ENCODE data around the gene PIWIL4.
"Not testable (repeated sequence)": the region's sequence is repeated elsewhere in the genome, so short reads cannot be mapped to it uniquely, and the experiment has no call there.

Gene PIWIL4

GRCh38 chr11:94586546-94586945 lies 19.4 kb downstream of the PIWIL4 start:
- DNase-seq = no peak

- no peak for DNase-seq
Observed at GRCh38 chr11:94586978-94587377, 19.8 kb downstream of the PIWIL4 start.

GRCh38 chr11:94588366-94588942 lies 21.3 kb downstream of the PIWIL4 start:
- DNase-seq = no peak

DNA sequence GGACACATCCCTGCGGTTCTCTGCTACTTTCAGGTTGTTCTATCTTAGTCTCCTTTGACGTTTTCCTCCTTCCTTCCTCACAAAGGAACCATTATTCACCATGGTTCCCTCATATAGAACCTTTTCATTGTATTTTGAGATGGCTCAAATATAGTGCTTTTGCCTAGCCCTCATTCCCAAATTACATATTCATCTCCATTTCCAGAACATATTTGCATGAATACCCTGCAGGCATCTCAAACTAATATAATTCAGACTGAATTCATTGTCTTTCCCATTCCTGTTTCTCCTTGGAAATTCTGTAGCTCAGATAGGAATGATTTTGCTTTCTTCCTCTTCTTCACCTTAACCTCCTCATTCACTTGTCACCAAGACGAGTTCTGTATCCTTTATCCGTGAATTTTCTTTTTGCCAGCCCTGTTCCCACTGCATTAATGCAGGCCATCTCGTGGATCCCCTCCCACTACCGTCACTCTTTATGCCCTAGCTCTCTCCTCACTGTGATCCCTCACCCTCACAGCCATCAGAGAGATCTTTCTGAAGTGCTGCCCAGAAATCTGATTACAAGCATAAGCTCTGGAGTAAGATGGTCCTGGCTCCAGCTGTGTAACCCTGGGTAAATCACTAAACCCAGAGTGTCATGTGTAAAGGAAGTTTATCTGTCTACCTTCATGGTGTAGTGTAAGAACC lies 23.3 kb downstream of the PIWIL4 start:
- DNase-seq = no peak

DNA sequence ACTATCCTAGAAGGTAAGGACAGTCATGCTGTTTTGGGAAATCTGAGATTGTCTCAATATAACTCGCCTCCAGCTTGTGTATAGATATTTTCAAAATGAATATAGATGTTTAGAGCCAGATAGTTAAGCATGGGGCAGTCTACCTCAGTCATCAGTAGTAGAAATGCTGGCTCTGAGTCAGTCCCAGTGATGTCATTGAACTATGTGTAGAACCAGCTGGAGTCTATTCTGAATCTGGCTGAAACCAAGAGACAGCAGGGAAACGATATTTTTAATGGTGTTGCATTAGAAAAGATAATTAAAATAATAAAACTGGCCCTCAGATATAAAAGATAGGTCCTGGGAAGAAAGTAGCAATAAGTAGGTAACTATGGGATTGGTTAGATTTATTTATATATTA lies 25.9 kb downstream of the PIWIL4 start:
- DNase-seq = no peak

DNA sequence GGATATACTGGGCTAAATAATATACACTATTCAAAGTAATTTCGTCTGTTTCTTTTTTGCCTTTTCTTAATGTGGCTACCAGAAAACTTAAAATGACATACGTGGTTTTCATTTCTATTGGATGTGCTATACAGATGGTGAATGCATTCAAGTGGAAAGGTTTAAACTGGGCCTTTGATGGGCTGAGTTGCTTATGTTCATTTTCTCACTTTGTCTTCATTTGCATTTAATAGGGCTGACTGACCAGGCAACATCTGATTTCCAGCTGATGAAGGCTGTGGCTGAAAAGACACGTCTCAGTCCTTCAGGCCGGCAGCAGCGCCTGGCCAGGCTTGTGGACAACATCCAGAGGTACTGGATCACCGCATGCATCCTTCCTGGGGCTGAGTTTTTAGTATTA lies 27.9 kb downstream of the PIWIL4 start:
- no peak for DNase-seq

DNA sequence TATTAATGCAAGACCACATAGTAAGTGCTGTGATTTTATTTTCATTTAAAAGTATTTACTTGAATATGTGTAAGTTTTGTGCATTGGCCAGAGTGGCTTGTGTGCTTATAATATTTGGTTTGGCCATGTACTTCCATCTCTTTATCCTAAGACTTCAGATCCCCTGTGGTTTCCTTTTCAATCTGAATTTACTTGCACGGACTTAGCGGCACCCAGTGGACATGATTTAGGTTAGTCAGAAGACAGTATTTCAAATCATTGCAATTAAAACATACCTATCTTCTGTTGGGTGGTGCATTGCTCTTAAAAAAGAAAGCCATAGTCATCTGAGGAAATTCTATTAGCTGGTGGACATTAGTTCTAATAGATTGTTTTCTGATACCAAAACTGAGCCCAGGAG lies 30.7 kb downstream of the PIWIL4 start:
- no peak for DNase-seq

- DNase-seq = no peak
Observed at GRCh38 chr11:94599510-94599909, 32.3 kb downstream of the PIWIL4 start.

DNA sequence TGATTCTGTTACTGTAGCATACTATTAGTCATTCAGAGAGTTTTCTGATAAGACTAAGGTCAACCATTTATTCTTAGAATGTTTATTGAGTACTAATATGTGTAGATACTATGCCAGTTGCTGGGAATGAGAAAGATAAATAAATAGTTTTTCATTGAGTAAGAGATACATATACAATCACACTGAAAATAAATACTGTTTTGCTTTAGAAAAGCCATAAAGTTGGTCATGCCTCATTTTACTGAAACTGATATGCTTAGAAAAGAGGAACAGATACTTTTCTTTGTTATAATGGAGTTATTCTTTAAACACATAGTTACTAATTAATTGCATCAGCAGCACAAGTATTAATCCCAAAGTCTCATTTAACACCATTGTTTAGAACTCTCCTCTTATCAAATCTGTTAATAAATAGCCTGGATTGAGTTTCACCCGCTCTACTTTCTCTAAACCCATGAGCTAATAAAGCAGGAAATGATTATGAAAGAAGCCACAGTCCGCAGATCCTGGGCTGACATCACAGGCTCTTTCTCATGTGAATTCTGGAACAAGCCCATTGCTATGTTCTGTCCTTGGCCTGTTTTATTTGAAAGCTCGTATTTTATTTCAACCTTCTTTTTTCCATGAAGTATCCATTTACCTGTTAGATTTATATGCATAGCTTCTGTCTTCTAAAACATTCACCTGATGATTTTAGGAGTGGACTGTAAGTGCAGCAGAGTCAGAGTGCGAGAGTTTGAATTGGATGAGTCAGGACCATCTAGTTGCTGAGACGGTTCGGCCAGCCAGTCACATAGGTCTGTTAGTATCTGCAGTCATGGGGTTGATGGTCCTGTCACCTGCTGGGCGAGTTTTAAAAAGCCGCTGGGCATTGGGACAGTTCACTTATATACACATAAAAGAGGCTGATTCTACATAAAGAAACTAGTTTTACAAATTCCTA lies 35.5 kb downstream of the PIWIL4 start:
- no peak for DNase-seq

- DNase-seq = no peak
Observed at GRCh38 chr11:94603587-94603986, 36.4 kb downstream of the PIWIL4 start.

- DNase-seq = no peak
Observed at GRCh38 chr11:94604482-94604881, 37.3 kb downstream of the PIWIL4 start.

- no peak for DNase-seq
Observed at GRCh38 chr11:94613120-94613519, 46.0 kb downstream of the PIWIL4 start.

DNA sequence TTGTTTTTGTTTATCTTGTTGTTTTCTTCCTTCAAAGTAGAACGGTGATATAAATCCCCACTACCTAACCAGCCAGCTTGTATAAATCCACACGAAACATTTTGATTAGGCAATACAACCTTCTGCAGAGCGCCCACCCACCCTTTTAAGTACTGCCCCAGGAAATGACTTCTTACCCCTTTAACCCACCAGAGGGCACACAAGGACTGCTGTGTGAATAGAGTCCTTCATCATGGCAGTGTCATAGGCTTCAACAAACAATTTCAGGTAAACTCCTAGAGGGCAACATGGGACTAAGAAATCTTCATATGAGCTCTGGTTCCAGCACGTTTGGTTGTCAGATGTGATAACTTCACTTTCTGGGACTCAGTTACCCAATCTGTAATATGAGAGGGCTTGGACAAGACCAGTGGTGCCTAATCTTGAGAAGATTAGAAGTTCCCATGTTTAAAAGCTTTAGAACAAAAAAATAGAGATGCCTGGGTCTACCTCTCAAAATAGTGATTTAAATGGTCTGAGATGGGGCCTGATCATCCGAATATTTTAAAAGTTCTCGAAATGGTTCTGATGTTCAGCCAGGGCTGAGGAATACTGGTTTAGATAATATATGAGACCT lies 56.1 kb downstream of the PIWIL4 start:
- DNase-seq = peak; percentile 47

GRCh38 chr11:94625422-94625821 lies 58.3 kb downstream of the PIWIL4 start:
- not testable (repeated sequence) for DNase-seq

DNA sequence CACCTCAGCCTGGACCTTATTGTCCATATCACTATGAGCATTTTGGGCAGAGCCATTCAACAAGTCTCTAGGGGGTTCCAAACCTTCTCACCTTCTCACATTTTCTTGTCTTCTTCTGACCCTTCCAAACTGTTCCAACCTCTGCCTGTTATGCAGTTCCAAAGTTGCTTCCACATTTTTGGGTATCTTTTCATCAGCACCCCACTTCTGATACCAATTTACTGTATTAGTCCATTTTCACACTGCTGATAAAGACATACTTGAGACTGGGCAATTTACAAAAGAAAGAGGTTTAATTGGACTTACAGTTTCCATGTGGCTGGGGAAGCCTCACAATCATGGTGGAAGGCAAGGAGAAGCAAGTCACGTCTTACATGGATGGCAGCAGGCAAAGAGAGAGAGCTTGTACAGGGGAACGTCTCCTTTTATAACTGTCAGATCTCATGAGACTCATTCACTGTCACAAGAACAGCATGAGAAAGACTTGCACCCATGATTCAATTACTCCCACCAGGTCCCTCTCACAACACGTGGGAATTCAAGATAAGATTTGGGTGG lies 59.9 kb downstream of the PIWIL4 start:
- DNase-seq = not testable (repeated sequence)

- no peak for DNase-seq
Observed at GRCh38 chr11:94629741-94630140, 62.6 kb downstream of the PIWIL4 start.

DNA sequence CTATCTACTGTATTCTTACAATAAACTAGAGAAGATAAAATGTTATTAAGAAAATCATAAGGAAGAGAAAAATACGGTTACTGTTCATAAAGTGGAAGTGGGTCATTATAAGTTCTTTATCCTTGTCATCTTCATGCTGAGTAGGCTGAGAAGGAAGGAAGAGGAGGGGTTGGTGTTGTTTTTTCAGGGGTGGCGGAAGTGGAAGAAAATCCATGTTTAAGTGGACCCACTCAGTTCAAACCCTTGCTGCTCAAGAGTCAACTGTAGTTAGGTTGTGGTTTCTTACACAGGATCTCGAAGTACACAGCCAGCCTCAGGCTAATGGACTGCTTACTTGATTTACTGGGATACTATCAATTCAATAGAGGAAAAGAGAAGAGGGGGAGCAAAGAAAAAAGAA lies 63.1 kb downstream of the PIWIL4 start:
- no peak for DNase-seq

DNA sequence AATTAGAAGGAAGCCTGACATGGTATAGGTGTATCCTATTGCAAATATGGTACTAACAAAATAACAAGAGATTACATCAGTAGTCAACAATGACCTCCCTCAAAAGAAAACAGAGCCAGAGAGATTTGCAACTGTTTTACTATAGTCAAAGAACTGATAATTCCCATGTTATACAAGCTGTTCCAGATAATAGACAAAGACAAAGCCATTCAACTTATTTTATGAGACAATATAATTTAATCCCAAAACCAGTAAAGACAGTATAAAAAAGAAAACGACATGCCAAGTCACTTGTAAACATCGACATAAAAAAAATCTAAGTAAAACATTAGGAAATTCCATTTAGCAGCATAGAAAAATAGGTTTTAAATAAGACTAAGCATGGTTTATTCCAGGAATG lies 65.2 kb downstream of the PIWIL4 start:
- no peak for DNase-seq

DNA sequence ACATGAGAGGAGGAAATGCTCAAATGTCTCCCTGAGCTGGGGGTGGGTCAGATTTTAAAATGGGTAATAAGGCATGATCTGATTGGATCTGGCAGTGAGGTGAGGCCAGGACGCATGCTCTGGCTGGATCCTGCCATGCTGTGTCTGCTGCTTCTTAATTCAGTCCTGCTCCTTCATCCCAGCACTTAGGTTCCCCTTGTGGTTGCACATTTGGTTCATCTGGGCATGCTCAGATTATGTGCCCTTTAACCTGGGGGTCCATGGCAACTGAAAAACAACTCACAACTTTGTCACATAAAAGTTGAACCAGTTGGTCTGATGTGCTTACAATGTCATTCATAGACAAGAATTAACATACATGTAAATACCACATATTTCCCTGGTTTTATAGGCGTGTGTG lies 67.9 kb downstream of the PIWIL4 start:
- no peak for DNase-seq

GRCh38 chr11:94636388-94636949 lies 69.3 kb downstream of the PIWIL4 start:
- DNase-seq = no peak

DNA sequence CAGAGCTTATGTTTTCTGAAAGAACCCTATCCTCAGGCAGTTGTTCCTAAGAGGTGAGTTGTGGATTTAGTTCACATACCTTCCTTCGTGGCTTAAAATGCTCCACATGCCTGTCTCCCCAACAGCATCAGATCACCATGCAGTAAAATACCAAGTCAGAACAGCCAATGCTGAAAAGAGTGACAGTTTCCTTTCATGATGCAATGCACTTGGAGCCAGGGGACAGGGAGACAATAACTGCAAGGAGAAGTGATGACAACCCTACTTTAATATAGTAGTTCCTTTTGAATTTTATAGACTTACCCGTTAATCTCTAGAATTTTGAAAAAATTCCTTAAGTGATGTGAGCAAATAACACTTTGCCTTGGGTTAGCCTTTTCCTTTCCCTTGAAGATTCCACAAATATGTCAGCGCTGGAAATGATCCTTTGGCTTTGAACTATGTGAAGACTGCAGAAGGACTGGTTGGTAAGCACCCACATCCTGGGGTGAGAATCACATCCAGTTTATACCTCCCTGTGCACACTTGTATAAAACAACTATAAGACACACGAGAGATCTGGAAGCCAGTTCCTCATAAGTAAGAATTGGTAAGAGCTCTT lies 71.2 kb downstream of the PIWIL4 start:
- DNase-seq = no peak

DNA sequence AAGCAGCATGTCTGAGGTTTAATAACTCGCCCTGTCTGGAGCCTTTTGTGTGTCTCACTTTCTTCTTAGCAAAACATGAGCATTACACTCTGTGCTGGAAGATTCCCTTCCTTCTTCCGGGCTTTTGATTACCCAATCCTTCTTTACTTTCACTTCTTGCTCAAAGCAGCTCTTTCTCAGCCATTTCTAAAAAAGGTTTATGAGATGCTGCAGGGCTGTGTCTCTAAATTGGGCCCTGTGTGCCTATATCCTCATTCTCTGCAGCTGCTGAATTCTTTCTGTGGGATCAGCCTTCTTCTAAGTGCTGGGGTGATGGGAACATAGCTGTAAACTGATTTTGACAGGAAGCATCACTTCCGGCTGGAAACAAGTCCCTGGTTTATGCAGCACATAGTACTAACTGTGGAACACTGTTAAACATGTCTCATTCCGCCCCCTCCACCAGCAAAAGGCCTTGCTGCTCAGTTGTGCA lies 71.8 kb downstream of the PIWIL4 start:
- DNase-seq = no peak

Data from NCI-H187 treated with DMSO at 0.1 percent for 48 hours (cell line).